NB4 (cell line): ENCODE measurements around the gene SLC37A2.

Source experiments
- CTCF ChIP-seq: IDR thresholded peaks from one replicate; pipeline ENCODE4 v1.5.1; 2012; ENCODE audit warnings: low read depth, low read length
- MYC ChIP-seq: IDR thresholded peaks from 2 replicates; pipeline ENCODE4 v1.6.1; 2011; ENCODE audit warnings: low read depth, low read length
- POLR2A ChIP-seq: IDR thresholded peaks from 2 replicates; pipeline ENCODE4 v1.6.1; 2011; ENCODE audit warnings: mild to moderate bottlenecking; ENCODE audit not compliant: insufficient read length; ENCODE audit errors: extremely low read depth

- peak; percentile 25 for TF ChIP-seq CTCF
- no peak for TF ChIP-seq POLR2A
- TF ChIP-seq MYC: no peak
Measured at GRCh38 chr11:125114518-125114917, 51.4 kb downstream of the SLC37A2 start.
